ENCODE data around the gene NSUN5.
"Not testable (repeated sequence)": the region's sequence is repeated elsewhere in the genome, so short reads cannot be mapped to it uniquely, and the experiment has no call there.

Gene NSUN5
- total RNA-seq = 21.2 to 52.1 reads per million in 2 donors

DNA sequence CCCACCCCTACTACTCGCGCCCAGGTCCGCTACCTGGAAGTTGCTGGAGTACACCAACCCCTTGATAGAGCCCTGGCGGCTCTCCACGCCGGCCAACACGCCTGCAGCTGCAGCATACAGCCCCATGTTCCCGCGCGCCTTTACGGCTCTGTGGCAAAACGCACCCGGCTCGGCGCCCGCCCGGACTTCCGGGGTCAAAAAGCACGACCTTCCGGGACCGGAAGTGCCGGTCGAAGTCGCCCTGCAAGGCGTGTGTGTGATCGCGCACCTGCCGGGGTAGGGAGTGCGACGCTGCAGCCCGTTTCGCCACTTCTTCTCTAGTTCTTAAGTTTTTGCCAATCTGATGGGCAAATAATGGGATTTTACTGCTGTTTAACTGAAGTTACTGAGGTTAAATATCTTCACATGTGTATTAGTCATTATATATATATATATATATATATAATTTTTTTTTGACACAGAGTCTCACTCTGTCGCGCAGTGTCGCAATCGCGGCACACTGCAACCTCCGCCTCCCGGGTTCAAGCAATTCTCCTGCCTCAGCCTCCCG, at the start of gene NSUN5:
Gene NSUN5 (minus strand): TSS at position 162 of the 550 bp plus-strand sequence. CDS start 36 bp downstream, at position 126.
- peak; percentile 78 for DNase-seq

DNA sequence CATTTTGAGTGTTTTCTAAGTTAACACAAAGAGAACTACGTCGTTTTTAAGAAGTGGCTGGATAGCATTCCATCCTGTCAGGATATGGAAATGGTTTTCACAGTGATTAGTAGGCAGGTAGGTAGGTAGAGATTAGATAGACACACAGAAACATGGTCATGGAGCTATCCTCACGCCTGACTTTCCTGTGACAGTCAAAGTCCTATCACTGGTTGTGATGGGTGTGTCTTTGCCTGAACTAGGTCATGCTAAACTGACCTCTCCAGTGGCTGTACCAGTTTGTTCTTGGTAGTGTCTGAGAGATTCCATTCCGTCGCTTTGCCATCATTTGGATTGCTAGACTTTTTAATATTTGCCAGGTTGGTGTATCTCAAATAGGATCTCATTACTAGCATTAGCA, 47.5 kb upstream of the NSUN5 start:
- DNase-seq = no peak

DNA sequence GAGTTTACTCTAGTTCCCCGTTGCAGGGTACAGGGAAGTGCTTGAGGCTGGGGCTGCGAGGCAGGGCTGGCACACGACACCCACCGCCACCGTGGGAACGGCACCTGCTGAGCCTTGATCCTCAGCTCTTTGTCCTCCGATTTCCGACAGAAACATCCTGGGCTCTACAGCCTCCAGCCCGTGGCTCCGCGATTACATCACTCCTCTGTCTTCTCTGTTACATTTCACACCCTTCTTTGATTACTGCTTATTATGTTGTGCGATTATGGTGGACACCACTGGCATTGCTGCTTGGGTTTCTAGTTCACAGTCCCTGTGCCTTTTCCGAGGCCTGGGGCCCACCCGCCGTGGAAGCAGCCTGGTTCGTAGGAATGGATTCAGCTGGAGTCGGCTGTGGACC, 46.2 kb upstream of the NSUN5 start:
- no peak for DNase-seq

DNA sequence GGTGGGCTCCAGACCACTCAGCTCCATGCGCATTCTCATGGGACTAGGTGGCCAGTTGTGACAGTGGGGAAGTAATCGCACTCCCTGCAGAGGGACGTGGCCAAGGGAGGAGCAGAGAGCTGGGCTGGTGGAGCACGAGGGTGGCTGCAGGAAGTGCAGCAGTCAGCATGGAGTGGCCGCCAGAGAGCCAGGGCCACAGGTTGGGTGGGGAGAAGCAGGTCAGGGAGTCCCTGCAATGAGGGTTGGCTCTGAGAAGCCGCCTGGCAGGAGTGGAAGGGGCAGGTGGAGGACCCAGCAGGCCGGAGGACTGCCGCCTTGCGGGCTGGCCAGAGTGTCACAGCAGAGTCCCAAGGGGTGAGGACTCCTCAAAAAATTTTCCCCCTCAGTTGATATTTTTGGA, 45.6 kb upstream of the NSUN5 start:
- no peak for DNase-seq

DNA sequence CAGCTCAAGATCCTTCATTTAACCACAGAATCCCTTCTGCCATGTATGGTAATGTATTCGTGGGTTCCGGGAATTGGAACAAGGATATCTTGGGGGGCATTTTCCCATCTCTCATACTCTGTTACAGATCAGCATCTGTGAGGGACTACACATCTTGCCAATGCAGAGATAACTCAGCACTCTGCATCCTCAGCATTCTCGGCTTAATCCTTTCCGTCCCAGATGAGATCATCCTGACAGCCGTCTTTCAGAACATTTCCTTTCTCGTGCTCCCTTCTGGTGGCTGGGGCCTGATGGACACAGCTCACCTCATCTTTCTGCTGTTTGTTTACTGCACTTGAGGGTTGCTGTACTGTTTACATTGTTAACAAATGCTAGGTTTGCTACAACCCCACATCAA, 44.6 kb upstream of the NSUN5 start:
- no peak for DNase-seq

- no peak for DNase-seq
These were observed 44.2 kb upstream of the NSUN5 start for GRCh38 chr7:73352784-73353183.

DNA sequence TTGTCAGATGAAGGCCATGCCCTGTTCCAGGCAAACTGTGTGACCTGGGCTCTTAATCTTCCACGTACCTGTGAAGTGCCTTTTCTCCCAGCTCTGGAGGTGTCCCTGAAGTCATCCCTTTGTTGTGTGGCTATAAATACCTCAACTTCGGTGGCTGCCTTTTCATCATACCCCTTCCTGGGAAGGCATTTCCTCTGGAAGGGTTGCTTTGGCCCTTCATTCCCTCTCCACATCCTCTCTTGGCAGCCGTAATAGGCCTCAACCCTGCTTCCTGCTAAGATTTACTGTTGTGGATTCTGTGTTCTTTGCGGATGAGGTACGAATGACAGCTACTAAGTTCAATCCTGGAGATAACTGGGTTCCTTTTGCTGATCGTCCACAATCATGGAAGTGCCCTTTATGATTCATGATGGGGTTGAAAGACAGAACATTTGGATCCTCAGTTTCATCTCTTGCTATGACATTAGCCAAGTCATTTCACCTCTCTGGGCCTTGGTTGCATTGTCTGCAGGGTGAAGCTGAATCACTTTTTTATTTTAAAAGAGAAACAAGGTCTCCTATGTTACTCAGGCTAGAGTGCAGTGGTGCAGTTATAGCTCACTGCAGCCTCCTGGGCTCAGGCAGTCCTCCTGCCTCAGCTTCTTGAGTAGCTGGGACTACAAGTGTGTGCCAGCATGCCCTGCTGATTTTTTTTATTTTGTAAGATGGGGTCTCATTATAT, 43.0 kb upstream of the NSUN5 start:
- no peak for DNase-seq

DNA sequence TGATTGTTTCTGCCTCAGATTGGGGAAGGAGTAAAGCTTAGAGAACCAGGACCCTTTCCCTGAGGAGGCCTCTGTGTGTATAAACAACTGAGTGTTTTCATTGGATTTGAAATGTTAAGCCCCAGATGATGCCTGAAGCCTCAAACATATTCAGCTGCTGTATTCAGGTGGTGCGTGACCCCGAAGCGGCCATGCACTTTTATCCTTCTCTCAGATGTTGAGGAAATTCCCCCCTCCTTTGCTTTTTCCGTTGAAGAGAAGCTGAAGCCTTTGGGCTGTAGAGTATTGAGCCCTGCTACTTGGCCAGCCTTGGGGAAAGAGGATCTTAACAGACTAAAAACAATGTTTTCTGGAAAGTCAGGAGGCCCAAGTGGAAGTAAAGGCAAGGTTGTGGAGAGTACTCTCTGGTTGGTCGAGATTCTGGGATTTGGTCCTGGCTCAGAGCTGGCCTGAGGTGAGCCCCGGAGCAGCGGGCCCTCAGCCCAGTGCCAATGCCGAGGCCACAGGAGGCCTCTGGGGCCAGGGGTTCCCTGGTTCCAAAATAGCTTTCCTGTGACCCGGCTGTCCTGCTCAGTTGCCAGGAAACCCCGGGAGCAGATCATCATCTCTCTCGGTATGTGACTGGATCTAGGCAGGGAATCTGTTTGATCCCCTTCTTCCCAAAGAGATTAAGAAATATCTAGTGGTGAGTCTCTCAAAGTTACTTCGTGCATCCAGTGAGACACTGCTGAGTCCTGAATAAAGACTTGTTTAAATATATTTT, 41.9 kb upstream of the NSUN5 start:
- no peak for DNase-seq

DNA sequence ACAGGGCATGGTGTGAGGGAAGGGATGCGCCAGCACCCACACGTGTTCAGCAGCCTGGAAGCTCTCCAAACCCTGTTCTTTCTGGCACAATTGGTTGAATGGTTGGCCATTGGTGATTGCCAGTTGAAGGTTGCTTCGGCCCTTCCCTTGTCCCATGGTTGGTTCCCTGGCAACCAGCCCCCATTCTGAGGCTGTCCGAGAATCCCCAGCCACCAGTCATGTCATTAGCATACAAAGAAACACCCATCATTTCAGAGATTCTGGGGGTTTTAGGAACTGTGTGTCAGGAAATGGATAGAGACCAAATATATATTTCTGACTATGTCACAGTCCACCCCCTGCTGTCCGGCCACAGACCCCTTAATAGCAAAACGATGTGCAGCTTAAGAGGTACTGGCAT, 41.1 kb upstream of the NSUN5 start:
- DNase-seq = no peak

DNA sequence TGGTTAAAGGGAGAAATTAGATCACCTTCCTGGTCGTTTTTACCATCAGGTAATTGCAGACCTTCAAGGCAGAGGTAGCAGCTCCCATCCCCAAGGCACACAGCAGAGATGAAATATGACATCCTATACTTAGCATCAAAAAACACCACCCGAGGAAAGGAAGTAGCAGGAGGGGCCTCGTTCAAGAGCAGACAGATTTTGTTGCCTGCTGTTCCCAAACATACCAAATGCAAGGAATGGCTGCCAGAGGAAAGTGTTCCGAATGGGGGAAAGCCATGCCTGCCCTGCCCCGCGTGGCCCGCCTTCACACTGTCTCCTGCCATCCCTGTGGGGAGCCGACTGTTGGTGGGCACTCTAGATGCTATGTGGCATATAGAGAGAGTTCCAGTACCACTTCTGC, 37.3 kb upstream of the NSUN5 start:
- DNase-seq = no peak

GRCh38 chr7:73345538-73345937, 36.9 kb upstream of the NSUN5 start:
- no peak for DNase-seq

- DNase-seq = no peak
These were observed 35.2 kb upstream of the NSUN5 start for GRCh38 chr7:73343671-73344380.

- DNase-seq = no peak
These were observed 34.0 kb upstream of the NSUN5 start for GRCh38 chr7:73342645-73343044.

GRCh38 chr7:73341877-73342276, 33.3 kb upstream of the NSUN5 start:
- no peak for DNase-seq

DNA sequence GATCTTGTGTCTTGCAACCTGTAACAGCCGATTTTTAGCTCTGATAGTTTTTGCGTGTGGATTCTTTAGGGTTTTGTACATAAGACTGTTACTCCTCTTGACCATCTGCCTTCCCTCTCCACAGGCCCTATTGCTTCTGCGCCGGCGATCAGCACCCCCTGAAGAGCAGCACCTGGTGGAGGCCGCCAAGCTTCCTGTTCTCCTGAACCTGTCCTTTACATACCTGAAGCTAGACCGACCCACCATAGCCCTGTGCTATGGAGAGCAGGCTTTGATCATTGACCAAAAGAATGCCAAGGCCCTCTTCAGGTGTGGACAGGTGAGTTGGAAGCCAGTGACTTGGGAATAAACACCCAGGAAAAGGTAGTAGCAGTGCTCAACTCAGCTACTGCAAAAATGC, 31.9 kb upstream of the NSUN5 start:
- DNase-seq = no peak

GRCh38 chr7:73338321-73338720, 29.7 kb upstream of the NSUN5 start:
- no peak for DNase-seq

- no peak for DNase-seq
These were observed 23.8 kb upstream of the NSUN5 start for GRCh38 chr7:73332447-73332846.

GRCh38 chr7:73330772-73331171, 22.1 kb upstream of the NSUN5 start:
- DNase-seq = no peak

GRCh38 chr7:73329861-73330581, 21.4 kb upstream of the NSUN5 start:
- no peak for DNase-seq

- no peak for DNase-seq
These were observed 20.1 kb upstream of the NSUN5 start for GRCh38 chr7:73328696-73329095.

DNA sequence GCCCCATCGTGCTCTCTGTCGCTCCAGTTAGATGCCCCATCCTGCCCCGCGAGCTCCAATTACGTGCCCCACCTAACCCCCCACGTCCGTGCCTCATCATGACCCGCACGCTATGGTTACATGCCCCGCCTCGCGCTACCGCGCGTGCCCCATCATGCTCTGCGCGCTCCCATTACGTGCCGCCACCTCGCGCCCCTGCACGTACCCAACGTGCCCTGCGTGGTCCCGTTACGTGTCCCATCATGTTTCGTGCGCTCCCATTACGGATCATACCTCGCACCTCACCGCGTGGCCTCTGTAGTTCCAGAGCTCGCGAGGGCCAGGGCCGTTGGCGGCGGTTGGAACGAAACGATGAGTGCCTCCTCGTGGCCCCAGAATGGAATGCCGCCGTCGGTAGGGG, 19.3 kb upstream of the NSUN5 start, which contains the start of the genes FKBP6 and TRIM50:
Gene FKBP6 (plus strand): TSS at position 240 of the 400 bp plus-strand sequence. CDS start 268 bp downstream, outside the sequence.
Gene TRIM50 (minus strand): TSS at position 161 of the 400 bp plus-strand sequence. CDS start 3,295 bp downstream, outside the sequence.
- DNase-seq = not testable (repeated sequence)

GRCh38 chr7:73327449-73327848, 18.8 kb upstream of the NSUN5 start:
- DNase-seq = not testable (repeated sequence)
